K562 (cell line): Measurements from ENCODE around the gene CFAP92. TPM values are rescaled to one million over a fixed set of nuclear protein-coding genes. Genes with fewer than 3 reads are reported as not detected.

Source experiments
- ADNP ChIP-seq: fragments of 200-800 bp; sonication (Bioruptor generic); IDR thresholded peaks from 2 replicates; pipeline ENCODE4 v1.6.1; 2016; ENCODE audit warnings: missing genetic modification characterization, missing compliant biosample characterization
- ETV1 ChIP-seq: fragments of 450-650 bp; conservative IDR thresholded peaks from 2 replicates; pipeline ENCODE4 v1.6.1; 2016; ENCODE audit warnings: missing genetic modification characterization, control low read depth, low read depth, missing compliant biosample characterization
- GABPB1 ChIP-seq: sonication (generic); formaldehyde crosslinking; IDR thresholded peaks from 2 replicates; pipeline ENCODE4 v1.8.0; 2022; ENCODE audit warnings: mild to moderate bottlenecking, missing genetic modification reagents
- HMGN3 ChIP-seq: IDR thresholded peaks from 2 replicates; pipeline ENCODE4 v1.6.1; 2011; ENCODE audit warnings: borderline replicate concordance, low read depth, mild to moderate bottlenecking, mixed read lengths, low read length; ENCODE audit not compliant: insufficient read length; ENCODE audit errors: extremely low read depth
- PML ChIP-seq: IDR thresholded peaks from 2 replicates; pipeline ENCODE4 v1.6.1; 2012; ENCODE audit warnings: low read length, inconsistent platforms
- polyA plus RNA-seq, 8 experiments: library from polyadenylated mRNA; depleted of rRNA in 4 of 8; stranded (reverse) in 5 of 8; unstranded in 3 of 8; fragments of >200 nt; fragmentation: Nextera tagmentation in 2 of 8; fragmentation: Illumina TruSeq in 1 of 8; extraction: Ambion mirVana in 2 of 8; extraction: Trizol in 1 of 8; gene quantifications; 2 replicates each; pipeline versions ENCODE4 v1.2.1 to v1.2.3, GENCODE V29; 2011 to 2014; ENCODE audit warnings: inconsistent platforms in 1 of 8, missing spikeins in 1 of 8
- total RNA-seq, 7 experiments: library from RNA; depleted of rRNA in 6 of 7; stranded (reverse); fragments of >200 nt in 6 of 7; fragmentation: Illumina TruSeq in 2 of 7; extraction: Trizol in 2 of 7; gene quantifications; 2 replicates each; pipeline versions ENCODE4 v1.2.1 to v1.2.3, GENCODE V29; 2011 to 2021; ENCODE audit warnings: low replicate concordance in 1 of 7
- TF ChIP-seq, protein P1 (sequence below), 2 experiments: IDR thresholded peaks; 2 replicates each; pipeline ENCODE4 v1.6.1; 2011; ENCODE audit warnings: borderline replicate concordance in 1 of 2, control low read depth in 1 of 2, low read depth in 1 of 2, low read length in 1 of 2, mild to moderate bottlenecking in 1 of 2, mixed read lengths in 1 of 2, moderate library complexity in 1 of 2; ENCODE audit not compliant: insufficient read depth in 1 of 2, insufficient read length in 1 of 2, poor library complexity in 1 of 2, severe bottlenecking in 1 of 2; ENCODE audit errors: extremely low read depth in 1 of 2
- TF ChIP-seq, protein P2 (sequence below): sonication (generic); formaldehyde crosslinking; IDR thresholded peaks from 2 replicates; pipeline ENCODE4 v1.9.0; 2022; ENCODE audit warnings: mild to moderate bottlenecking, missing genetic modification reagents
- TF ChIP-seq, protein P3 (sequence below): IDR thresholded peaks from 2 replicates; pipeline ENCODE4 v1.6.1; 2011; ENCODE audit warnings: borderline replicate concordance, low read depth, mild to moderate bottlenecking, moderate library complexity, low read length; ENCODE audit not compliant: insufficient read depth, poor library complexity, severe bottlenecking
- TF ChIP-seq, protein P4 (sequence below), 2 experiments: IDR thresholded peaks; 2 replicates each; pipeline ENCODE4 v1.6.1; 2012; ENCODE audit warnings: improper control_type of control experiment in 2 of 2, low read depth in 2 of 2, low read length in 2 of 2, borderline replicate concordance in 1 of 2
- TF ChIP-seq, protein P5 (sequence below): fragments of 450-650 bp; formaldehyde crosslinking; IDR thresholded peaks from 2 replicates; pipeline ENCODE4 v1.4.0; 2022; ENCODE audit warnings: missing genetic modification characterization
- TF ChIP-seq, protein P6 (sequence below): fragments of 450-650 bp; IDR thresholded peaks from 2 replicates; pipeline ENCODE4 v1.6.1; 2016; ENCODE audit warnings: mild to moderate bottlenecking
- TF ChIP-seq, protein P7 (sequence below): sonication (generic); formaldehyde crosslinking; IDR thresholded peaks from 2 replicates; pipeline ENCODE4 v1.8.1; 2023; ENCODE audit warnings: mild to moderate bottlenecking, missing genetic modification reagents, moderate library complexity

CFAP92 gene
- total and polyA plus RNA-seq, 9 of the 15 experiments (the other 6 are each of a cell fraction or from before 2014, with no cell fraction given): 0.06 to 0.62 (median 0.36) TPM

DNA sequence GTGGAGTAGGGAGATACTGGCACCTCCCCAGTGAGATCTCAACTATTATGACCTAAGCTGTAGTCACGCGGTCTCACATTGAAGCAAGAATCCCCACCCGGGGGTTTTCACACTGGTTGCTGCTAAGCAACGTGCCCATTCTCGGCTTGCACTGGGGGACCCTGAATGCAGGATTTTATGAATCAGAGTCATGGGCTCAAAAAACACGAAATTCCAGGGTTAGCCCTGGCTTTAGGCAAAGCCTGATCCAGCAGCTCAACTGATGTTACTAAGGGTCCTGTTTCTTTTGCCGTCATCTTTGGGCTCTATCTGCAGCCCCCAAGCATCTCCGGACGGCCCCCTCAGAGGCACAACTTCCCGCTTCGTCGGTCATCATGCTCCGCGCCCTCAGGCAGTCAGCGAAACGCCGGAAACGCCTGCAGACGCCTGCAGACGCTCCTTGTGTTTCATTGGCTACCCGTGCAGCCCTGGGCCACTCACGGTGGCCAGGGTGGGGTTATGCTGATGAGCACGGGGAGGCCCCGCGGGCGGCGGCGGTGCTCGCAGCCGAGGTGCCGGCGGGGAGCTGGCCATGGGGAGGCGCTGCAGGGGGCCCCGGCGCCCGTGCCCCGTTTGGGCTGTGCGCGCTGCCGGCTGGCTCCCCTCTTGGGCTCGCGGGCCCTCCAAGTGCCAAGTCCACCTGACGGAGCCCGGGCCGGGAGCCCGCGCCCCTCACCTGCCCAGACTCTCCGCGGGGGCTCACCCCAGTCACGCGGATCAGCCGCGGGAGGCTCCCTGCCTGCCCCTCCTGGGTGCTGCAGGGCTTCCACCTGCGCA, 33.1 kb upstream of the CFAP92 start (continued):
- TF ChIP-seq, protein P1, sequence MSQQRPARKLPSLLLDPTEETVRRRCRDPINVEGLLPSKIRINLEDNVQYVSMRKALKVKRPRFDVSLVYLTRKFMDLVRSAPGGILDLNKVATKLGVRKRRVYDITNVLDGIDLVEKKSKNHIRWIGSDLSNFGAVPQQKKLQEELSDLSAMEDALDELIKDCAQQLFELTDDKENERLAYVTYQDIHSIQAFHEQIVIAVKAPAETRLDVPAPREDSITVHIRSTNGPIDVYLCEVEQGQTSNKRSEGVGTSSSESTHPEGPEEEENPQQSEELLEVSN (IDR thresholded peaks at IDR 0.05; ENCODE audit: borderline replicate concordance in 1 of 2, extremely low read depth in 1 of 2, insufficient read depth in 1 of 2, insufficient read length in 1 of 2, low read depth in 1 of 2, low read length in 1 of 2, poor library complexity in 1 of 2, severe bottlenecking in 1 of 2): peak; percentile 94 to 95
- TF ChIP-seq ADNP (tag) (peak; percentile 64; the same call in 1 of the 2 replicates), PML (peak; percentile 50; the same call in 1 of the 2 replicates), HMGN3 (peak; percentile 19), GABPB1 (CRISPR knock-in tag) (peak; percentile 87), ETV1 (peak; percentile 62)
- TF ChIP-seq, protein P2, sequence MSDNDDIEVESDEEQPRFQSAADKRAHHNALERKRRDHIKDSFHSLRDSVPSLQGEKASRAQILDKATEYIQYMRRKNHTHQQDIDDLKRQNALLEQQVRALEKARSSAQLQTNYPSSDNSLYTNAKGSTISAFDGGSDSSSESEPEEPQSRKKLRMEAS (CRISPR knock-in tag): peak; percentile 85
- TF ChIP-seq, protein P3, sequence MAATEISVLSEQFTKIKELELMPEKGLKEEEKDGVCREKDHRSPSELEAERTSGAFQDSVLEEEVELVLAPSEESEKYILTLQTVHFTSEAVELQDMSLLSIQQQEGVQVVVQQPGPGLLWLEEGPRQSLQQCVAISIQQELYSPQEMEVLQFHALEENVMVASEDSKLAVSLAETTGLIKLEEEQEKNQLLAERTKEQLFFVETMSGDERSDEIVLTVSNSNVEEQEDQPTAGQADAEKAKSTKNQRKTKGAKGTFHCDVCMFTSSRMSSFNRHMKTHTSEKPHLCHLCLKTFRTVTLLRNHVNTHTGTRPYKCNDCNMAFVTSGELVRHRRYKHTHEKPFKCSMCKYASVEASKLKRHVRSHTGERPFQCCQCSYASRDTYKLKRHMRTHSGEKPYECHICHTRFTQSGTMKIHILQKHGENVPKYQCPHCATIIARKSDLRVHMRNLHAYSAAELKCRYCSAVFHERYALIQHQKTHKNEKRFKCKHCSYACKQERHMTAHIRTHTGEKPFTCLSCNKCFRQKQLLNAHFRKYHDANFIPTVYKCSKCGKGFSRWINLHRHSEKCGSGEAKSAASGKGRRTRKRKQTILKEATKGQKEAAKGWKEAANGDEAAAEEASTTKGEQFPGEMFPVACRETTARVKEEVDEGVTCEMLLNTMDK: peak; percentile 51
- TF ChIP-seq, protein P4, sequence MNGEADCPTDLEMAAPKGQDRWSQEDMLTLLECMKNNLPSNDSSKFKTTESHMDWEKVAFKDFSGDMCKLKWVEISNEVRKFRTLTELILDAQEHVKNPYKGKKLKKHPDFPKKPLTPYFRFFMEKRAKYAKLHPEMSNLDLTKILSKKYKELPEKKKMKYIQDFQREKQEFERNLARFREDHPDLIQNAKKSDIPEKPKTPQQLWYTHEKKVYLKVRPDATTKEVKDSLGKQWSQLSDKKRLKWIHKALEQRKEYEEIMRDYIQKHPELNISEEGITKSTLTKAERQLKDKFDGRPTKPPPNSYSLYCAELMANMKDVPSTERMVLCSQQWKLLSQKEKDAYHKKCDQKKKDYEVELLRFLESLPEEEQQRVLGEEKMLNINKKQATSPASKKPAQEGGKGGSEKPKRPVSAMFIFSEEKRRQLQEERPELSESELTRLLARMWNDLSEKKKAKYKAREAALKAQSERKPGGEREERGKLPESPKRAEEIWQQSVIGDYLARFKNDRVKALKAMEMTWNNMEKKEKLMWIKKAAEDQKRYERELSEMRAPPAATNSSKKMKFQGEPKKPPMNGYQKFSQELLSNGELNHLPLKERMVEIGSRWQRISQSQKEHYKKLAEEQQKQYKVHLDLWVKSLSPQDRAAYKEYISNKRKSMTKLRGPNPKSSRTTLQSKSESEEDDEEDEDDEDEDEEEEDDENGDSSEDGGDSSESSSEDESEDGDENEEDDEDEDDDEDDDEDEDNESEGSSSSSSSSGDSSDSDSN (IDR thresholded peaks at IDR 0.05; ENCODE audit: borderline replicate concordance in 1 of 2, low read depth in 2 of 2, low read length in 2 of 2): 0 out of 4 replicates have a peak, but pooled peaks of 1 of the 2 experiments have one; percentile 60
- TF ChIP-seq, protein P5, sequence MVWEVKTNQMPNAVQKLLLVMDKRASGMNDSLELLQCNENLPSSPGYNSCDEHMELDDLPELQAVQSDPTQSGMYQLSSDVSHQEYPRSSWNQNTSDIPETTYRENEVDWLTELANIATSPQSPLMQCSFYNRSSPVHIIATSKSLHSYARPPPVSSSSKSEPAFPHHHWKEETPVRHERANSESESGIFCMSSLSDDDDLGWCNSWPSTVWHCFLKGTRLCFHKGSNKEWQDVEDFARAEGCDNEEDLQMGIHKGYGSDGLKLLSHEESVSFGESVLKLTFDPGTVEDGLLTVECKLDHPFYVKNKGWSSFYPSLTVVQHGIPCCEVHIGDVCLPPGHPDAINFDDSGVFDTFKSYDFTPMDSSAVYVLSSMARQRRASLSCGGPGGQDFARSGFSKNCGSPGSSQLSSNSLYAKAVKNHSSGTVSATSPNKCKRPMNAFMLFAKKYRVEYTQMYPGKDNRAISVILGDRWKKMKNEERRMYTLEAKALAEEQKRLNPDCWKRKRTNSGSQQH: 0 out of 2 replicates have a peak, but pooled peaks have one; percentile 21
- TF ChIP-seq, protein P6, sequence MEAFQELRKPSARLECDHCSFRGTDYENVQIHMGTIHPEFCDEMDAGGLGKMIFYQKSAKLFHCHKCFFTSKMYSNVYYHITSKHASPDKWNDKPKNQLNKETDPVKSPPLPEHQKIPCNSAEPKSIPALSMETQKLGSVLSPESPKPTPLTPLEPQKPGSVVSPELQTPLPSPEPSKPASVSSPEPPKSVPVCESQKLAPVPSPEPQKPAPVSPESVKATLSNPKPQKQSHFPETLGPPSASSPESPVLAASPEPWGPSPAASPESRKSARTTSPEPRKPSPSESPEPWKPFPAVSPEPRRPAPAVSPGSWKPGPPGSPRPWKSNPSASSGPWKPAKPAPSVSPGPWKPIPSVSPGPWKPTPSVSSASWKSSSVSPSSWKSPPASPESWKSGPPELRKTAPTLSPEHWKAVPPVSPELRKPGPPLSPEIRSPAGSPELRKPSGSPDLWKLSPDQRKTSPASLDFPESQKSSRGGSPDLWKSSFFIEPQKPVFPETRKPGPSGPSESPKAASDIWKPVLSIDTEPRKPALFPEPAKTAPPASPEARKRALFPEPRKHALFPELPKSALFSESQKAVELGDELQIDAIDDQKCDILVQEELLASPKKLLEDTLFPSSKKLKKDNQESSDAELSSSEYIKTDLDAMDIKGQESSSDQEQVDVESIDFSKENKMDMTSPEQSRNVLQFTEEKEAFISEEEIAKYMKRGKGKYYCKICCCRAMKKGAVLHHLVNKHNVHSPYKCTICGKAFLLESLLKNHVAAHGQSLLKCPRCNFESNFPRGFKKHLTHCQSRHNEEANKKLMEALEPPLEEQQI: no peak
- TF ChIP-seq, protein P7, sequence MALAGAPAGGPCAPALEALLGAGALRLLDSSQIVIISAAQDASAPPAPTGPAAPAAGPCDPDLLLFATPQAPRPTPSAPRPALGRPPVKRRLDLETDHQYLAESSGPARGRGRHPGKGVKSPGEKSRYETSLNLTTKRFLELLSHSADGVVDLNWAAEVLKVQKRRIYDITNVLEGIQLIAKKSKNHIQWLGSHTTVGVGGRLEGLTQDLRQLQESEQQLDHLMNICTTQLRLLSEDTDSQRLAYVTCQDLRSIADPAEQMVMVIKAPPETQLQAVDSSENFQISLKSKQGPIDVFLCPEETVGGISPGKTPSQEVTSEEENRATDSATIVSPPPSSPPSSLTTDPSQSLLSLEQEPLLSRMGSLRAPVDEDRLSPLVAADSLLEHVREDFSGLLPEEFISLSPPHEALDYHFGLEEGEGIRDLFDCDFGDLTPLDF (CRISPR knock-in tag): peak; percentile 49; the same call in 1 of the 2 replicates
